ENCODE results near the gene BCAS3.
"Not testable (repeated sequence)": the region's sequence is repeated elsewhere in the genome, so short reads cannot be mapped to it uniquely, and the experiment has no call there.

The BCAS3 gene

GRCh38 chr17:60792250-60792898, 114.7 kb downstream of the BCAS3 start:
- H2AFZ ChIP-seq (ENCODE audit: low read depth, low read length): no peak overlapping the region
- no peak overlapping the region for H3K4me3 ChIP-seq (ENCODE audit: low read length)
- no peaks in the 10 kb centered on the region for H3K4me1 ChIP-seq (ENCODE audit: insufficient read depth, low read length)
- H3K27me3 ChIP-seq (ENCODE audit: insufficient read depth, low read length): no peaks in the 10 kb centered on the region
- no peaks in the 10 kb centered on the region for H3K9me3 ChIP-seq (ENCODE audit: low read length)
- H3K36me3 ChIP-seq (ENCODE audit: insufficient read depth, low read length): no peaks in the 10 kb centered on the region

DNA sequence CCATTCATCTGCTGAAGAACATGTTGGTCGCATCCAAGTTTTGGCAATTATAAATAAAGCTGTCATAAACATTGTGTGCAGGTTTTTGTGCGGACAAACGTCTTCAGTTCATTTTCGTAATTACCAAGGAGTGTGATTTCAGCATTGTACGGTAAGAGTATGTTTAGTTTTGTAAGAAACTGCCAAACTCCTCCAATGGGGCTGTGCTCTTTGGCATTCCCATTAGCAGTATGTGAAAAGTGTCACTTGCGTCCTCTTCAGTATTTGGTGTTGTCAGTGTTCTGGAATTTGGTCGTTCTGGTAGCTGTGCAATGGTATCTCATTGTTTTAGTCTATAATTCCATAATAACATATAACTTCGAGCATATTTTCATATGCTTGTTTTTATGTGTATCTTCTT, 120.9 kb downstream of the BCAS3 start:
- no peaks in the 10 kb centered on the region for H3K9me3 ChIP-seq (ENCODE audit: low read length)
- H3K36me3 ChIP-seq (ENCODE audit: insufficient read depth, low read length): no peaks in the 10 kb centered on the region
- no peaks in the 10 kb centered on the region for H3K27me3 ChIP-seq (ENCODE audit: insufficient read depth, low read length)
- H2AFZ ChIP-seq (ENCODE audit: low read depth, low read length): no peak overlapping the region
- no peak overlapping the region for H3K4me3 ChIP-seq (ENCODE audit: low read length)
- H3K4me1 ChIP-seq (ENCODE audit: insufficient read depth, low read length): no peaks in the 10 kb centered on the region

DNA sequence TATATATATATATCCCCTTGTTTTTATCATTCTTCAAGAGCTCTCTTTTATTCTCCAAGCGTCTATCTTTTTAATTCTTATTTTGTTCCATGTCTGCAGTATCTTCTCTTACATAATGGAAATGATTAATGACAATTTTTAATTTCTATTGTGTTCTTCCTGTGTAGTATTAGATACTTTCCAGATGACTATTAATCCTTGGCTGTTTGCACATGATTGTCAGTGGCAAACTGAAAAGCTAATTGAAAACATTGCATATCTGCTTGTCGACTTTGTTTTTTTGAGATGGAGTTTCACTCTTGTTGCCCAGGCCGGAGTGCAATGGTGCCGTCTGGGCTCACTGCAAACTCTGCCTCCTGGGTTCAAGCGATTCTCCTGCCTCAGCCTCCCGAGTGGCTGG, 124.7 kb downstream of the BCAS3 start:
- no peak overlapping the region for H3K4me3 ChIP-seq (ENCODE audit: low read length)
- H3K9me3 ChIP-seq (ENCODE audit: low read length): no peaks in the 10 kb centered on the region

DNA sequence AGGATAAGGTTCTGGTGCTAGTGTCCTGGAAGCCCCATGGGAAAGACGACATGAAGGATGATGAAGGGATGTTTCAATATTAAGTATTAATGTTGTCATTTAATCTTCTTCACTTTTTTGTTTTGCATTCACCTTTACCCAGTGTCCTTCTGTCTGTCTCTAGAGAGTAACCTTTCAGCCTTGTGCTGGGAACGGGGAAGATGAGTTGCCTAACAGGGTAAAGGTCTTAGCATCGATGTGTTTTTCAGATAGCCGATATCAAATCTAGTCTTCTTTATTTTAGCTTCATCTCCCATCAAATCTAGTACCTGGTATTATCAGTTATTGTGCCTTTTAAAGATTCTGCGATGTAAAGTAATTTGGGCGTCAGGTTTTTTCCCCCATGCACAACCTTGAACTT, 125.4 kb downstream of the BCAS3 start:
- Histone ChIP-seq H3K27me3 (ENCODE audit: insufficient read depth, low read length) (no peaks in the 10 kb centered on the region), H2AFZ (ENCODE audit: low read depth, low read length) (no peak overlapping the region), H3K4me3 (ENCODE audit: low read length) (no peak overlapping the region), H3K9me3 (ENCODE audit: low read length) (no peaks in the 10 kb centered on the region), H3K4me1 (ENCODE audit: insufficient read depth, low read length) (no peaks in the 10 kb centered on the region), H3K36me3 (ENCODE audit: insufficient read depth, low read length) (no peaks in the 10 kb centered on the region)

More for the DNA sequence above, 124.7 kb downstream of the BCAS3 start:
- no peak overlapping the region for H2AFZ ChIP-seq (ENCODE audit: low read depth, low read length)
- H3K27me3 ChIP-seq (ENCODE audit: insufficient read depth, low read length): no peaks in the 10 kb centered on the region
- no peaks in the 10 kb centered on the region for H3K4me1 ChIP-seq (ENCODE audit: insufficient read depth, low read length)
- H3K36me3 ChIP-seq (ENCODE audit: insufficient read depth, low read length): no peaks in the 10 kb centered on the region

GRCh38 chr17:60804831-60805230, 127.2 kb downstream of the BCAS3 start:
- no peaks in the 10 kb centered on the region for H3K36me3 ChIP-seq (ENCODE audit: insufficient read depth, low read length)

DNA sequence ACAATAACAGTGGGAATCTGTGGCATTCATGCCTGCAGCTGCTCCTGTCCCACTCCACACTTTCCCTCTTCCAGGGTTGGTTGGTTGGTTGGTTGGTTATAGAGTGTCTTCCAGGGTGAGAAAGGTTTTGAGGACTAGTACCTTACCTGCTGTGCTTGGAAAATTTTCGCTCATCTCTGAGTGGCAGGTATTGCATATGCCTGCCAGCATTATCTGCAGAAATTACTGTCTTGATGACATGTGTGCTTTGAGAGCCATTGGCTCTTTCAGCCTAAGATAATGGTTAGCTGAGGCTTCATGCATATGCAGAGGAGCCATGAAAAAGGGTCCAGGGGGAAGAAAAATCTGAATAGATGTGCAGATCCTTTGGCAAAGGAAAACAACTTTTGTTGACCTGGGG, 131.8 kb downstream of the BCAS3 start:
- H3K4me3 ChIP-seq (ENCODE audit: low read length): no peak overlapping the region
- no peaks in the 10 kb centered on the region for H3K36me3 ChIP-seq (ENCODE audit: insufficient read depth, low read length)

More at GRCh38 chr17:60804831-60805230, 127.2 kb downstream of the BCAS3 start:
- Histone ChIP-seq H3K9me3 (ENCODE audit: low read length) (no peaks in the 10 kb centered on the region), H2AFZ (ENCODE audit: low read depth, low read length) (no peak overlapping the region), H3K27me3 (ENCODE audit: insufficient read depth, low read length) (no peaks in the 10 kb centered on the region), H3K4me3 (ENCODE audit: low read length) (no peak overlapping the region), H3K4me1 (ENCODE audit: insufficient read depth, low read length) (no peaks in the 10 kb centered on the region)

GRCh38 chr17:60814941-60815340, 137.3 kb downstream of the BCAS3 start:
- H3K4me1 ChIP-seq (ENCODE audit: insufficient read depth, low read length); H3K4me3 ChIP-seq (ENCODE audit: low read length); H3K27me3 ChIP-seq (ENCODE audit: insufficient read depth, low read length); H3K36me3 ChIP-seq (ENCODE audit: insufficient read depth, low read length); H3K9me3 ChIP-seq (ENCODE audit: low read length); H2AFZ ChIP-seq (ENCODE audit: low read depth, low read length): not testable (repeated sequence)

More for the DNA sequence above, 131.8 kb downstream of the BCAS3 start:
- Histone ChIP-seq H2AFZ (ENCODE audit: low read depth, low read length) (no peak overlapping the region), H3K9me3 (ENCODE audit: low read length) (peaks cover 3% of the 10 kb centered on the region), H3K4me1 (ENCODE audit: insufficient read depth, low read length) (no peaks in the 10 kb centered on the region), H3K27me3 (ENCODE audit: insufficient read depth, low read length) (no peaks in the 10 kb centered on the region)

- Histone ChIP-seq H3K36me3 (ENCODE audit: insufficient read depth, low read length) (no peaks in the 10 kb centered on the region), H2AFZ (ENCODE audit: low read depth, low read length) (no peak overlapping the region), H3K4me3 (ENCODE audit: low read length) (no peak overlapping the region), H3K27me3 (ENCODE audit: insufficient read depth, low read length) (no peaks in the 10 kb centered on the region), H3K4me1 (ENCODE audit: insufficient read depth, low read length) (no peaks in the 10 kb centered on the region), H3K9me3 (ENCODE audit: low read length) (no peaks in the 10 kb centered on the region)
Measured at GRCh38 chr17:60817192-60817591, 139.5 kb downstream of the BCAS3 start.

GRCh38 chr17:60819447-60820130, 141.9 kb downstream of the BCAS3 start:
- H3K4me1 ChIP-seq (ENCODE audit: insufficient read depth, low read length): no peaks in the 10 kb centered on the region
- H3K36me3 ChIP-seq (ENCODE audit: insufficient read depth, low read length): no peaks in the 10 kb centered on the region
- H2AFZ ChIP-seq (ENCODE audit: low read depth, low read length): no peak overlapping the region
- H3K9me3 ChIP-seq (ENCODE audit: low read length): no peaks in the 10 kb centered on the region
- H3K27me3 ChIP-seq (ENCODE audit: insufficient read depth, low read length): no peaks in the 10 kb centered on the region
- no peak overlapping the region for H3K4me3 ChIP-seq (ENCODE audit: low read length)

DNA sequence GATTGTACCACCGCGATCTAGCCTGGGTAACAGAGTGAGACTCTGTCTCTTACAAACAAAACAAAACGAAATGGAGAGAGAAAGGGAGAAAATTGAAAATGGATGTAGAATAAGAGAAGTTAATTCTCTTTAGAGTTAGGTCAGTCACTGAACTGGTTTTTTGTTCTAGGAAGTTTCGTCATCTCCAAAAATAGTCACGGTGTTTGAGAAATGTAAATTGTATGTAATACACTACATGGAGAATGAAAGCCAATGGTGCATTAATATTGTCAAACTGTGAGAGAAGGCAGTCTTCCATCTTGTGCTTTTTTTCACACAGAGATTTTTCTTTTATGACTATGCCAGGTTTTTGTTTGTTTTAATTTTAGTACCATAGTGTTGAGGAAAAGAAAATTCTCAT, 145.9 kb downstream of the BCAS3 start:
- no peaks in the 10 kb centered on the region for H3K4me1 ChIP-seq (ENCODE audit: insufficient read depth, low read length)

DNA sequence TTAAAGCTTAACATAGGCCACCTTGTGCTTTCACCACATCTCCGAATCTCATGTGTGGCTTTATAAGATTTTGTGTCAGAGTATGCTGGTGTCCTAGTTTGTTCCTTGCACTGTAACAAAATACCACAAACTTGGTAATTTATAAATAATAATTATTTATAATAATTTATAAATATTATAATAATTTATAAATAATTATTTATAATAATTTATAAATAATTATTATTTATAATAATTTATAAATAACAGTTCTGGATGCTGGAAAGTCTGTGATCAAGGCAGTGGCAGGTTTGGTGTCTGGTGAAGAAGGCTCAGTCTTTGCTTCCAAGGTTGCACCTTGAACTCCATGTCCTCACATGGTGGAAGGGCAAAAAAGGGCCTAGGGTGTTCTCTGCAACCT, 147.7 kb downstream of the BCAS3 start:
- Histone ChIP-seq H2AFZ (ENCODE audit: low read depth, low read length) (no peak overlapping the region), H3K4me3 (ENCODE audit: low read length) (no peak overlapping the region), H3K4me1 (ENCODE audit: insufficient read depth, low read length) (no peaks in the 10 kb centered on the region)

More for the DNA sequence above, 145.9 kb downstream of the BCAS3 start:
- Histone ChIP-seq H3K27me3 (ENCODE audit: insufficient read depth, low read length) (no peaks in the 10 kb centered on the region), H2AFZ (ENCODE audit: low read depth, low read length) (no peak overlapping the region), H3K4me3 (ENCODE audit: low read length) (no peak overlapping the region), H3K9me3 (ENCODE audit: low read length) (no peaks in the 10 kb centered on the region), H3K36me3 (ENCODE audit: insufficient read depth, low read length) (no peaks in the 10 kb centered on the region)

DNA sequence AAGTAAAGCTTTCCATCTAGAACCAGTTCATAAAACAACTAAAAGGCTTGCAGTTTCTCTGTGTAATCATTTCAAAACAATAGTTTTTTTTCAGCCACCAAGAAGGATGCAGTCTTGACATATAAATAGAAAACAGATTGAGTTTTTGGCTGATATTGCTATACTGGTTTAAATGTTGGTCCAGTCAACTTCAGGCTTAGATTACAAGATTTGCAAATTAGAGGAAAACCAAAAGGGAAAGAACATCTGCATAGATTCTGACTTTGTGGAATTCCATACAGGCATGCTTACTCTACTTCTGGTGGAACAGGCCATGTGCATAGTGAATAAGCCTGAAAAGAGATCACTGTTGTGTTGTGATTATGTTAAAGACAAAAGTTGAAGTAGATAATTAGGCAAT, 150.3 kb downstream of the BCAS3 start:
- Histone ChIP-seq H3K27me3 (ENCODE audit: insufficient read depth, low read length) (no peaks in the 10 kb centered on the region), H3K9me3 (ENCODE audit: low read length) (no peaks in the 10 kb centered on the region), H2AFZ (ENCODE audit: low read depth, low read length) (no peak overlapping the region), H3K36me3 (ENCODE audit: insufficient read depth, low read length) (no peaks in the 10 kb centered on the region), H3K4me3 (ENCODE audit: low read length) (no peak overlapping the region), H3K4me1 (ENCODE audit: insufficient read depth, low read length) (peaks cover 6% of the 10 kb centered on the region)

More for the DNA sequence above, 147.7 kb downstream of the BCAS3 start:
- no peaks in the 10 kb centered on the region for H3K9me3 ChIP-seq (ENCODE audit: low read length)
- no peaks in the 10 kb centered on the region for H3K27me3 ChIP-seq (ENCODE audit: insufficient read depth, low read length)
- H3K36me3 ChIP-seq (ENCODE audit: insufficient read depth, low read length): no peaks in the 10 kb centered on the region

DNA sequence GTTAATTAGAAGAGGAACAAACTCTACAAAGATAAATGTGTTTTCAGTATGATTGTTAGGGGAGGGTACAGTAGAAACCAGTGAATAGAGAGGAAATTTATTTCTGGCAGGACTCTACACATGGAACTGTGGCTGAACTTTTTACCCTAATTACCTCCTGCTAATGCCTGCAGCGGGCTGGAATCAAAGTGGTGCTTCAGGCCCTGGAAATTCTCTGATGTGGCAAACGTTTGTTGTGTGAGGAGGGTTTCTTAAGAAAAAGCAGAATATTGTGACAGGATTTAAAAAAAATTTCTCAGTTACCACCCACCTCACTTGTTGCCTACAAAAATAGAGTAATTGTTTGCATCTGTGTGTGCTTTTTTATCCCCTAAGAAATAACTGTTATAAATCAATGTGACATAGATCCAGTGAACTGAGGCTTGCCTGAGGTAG, 154.5 kb downstream of the BCAS3 start:
- no peaks in the 10 kb centered on the region for H3K9me3 ChIP-seq (ENCODE audit: low read length)
- no peak overlapping the region for H2AFZ ChIP-seq (ENCODE audit: low read depth, low read length)
- no peaks in the 10 kb centered on the region for H3K36me3 ChIP-seq (ENCODE audit: insufficient read depth, low read length)
- no peaks in the 10 kb centered on the region for H3K27me3 ChIP-seq (ENCODE audit: insufficient read depth, low read length)
- H3K4me3 ChIP-seq (ENCODE audit: low read length): no peak overlapping the region
- peaks cover 6% of the 10 kb centered on the region for H3K4me1 ChIP-seq (ENCODE audit: insufficient read depth, low read length)

Data from neuron (in vitro differentiated cells).